KOPT-K1 (cell line): ENCODE data around the gene CELA3A.
A peak's percentile ranks its signal among the peaks of the same experiment; 100 is the strongest.
"Not testable (repeated sequence)": the region's sequence is repeated elsewhere in the genome, so short reads cannot be mapped to it uniquely, and the experiment has no call there.

ENCODE experiments used
- H3K27ac ChIP-seq: fragments of 200-600 bp; sonication (generic); 2 replicates; pipeline ENCODE4 v1.5.1; 2016; ENCODE audit warnings: antibody characterized with exemption, mild to moderate bottlenecking, low read depth, low read length; ENCODE audit not compliant: poor library complexity, severe bottlenecking
- H3K36me3 ChIP-seq: fragments of 200-600 bp; sonication (generic); 2 replicates; pipeline ENCODE4 v1.5.1; 2017; ENCODE audit warnings: antibody characterized with exemption, mild to moderate bottlenecking, low read length, moderate library complexity; ENCODE audit not compliant: insufficient read depth
- H3K9me3 ChIP-seq: fragments of 200-600 bp; sonication (generic); 2 replicates; pipeline ENCODE4 v1.5.1; 2017; ENCODE audit warnings: antibody characterized with exemption, low read length, mild to moderate bottlenecking; ENCODE audit not compliant: insufficient read depth, poor library complexity, severe bottlenecking

Gene CELA3A

GRCh38 chr1:21998624-21999294 is 2.7 kb upstream of the CELA3A start:
- not testable (repeated sequence) for H3K36me3 ChIP-seq, H3K27ac ChIP-seq, H3K9me3 ChIP-seq

GRCh38 chr1:21999645-22000044 is 1.8 kb upstream of the CELA3A start:
- H3K9me3 ChIP-seq, H3K27ac ChIP-seq, H3K36me3 ChIP-seq: not testable (repeated sequence)

GRCh38 chr1:22002461-22002860 is 1.0 kb downstream of the CELA3A start:
- H3K27ac ChIP-seq, H3K9me3 ChIP-seq, H3K36me3 ChIP-seq: not testable (repeated sequence)

- H3K36me3 ChIP-seq, H3K27ac ChIP-seq, H3K9me3 ChIP-seq: not testable (repeated sequence)
Measured at GRCh38 chr1:22002875-22003274, 1.4 kb downstream of the CELA3A start.

GRCh38 chr1:22003959-22004358 is 2.5 kb downstream of the CELA3A start:
- H3K36me3 ChIP-seq, H3K9me3 ChIP-seq, H3K27ac ChIP-seq: not testable (repeated sequence)

GRCh38 chr1:22005261-22006149 is 4.0 kb downstream of the CELA3A start:
- H3K27ac ChIP-seq, H3K36me3 ChIP-seq, H3K9me3 ChIP-seq: not testable (repeated sequence)

- not testable (repeated sequence) for H3K9me3 ChIP-seq, H3K27ac ChIP-seq, H3K36me3 ChIP-seq
Measured at GRCh38 chr1:22006736-22007135, 5.3 kb downstream of the CELA3A start.

- H3K27ac ChIP-seq, H3K36me3 ChIP-seq, H3K9me3 ChIP-seq: not testable (repeated sequence)
Measured at GRCh38 chr1:22007262-22007661, 5.8 kb downstream of the CELA3A start.

GRCh38 chr1:22009566-22009965 is 8.1 kb downstream of the CELA3A start:
- H3K27ac ChIP-seq, H3K36me3 ChIP-seq, H3K9me3 ChIP-seq: not testable (repeated sequence)

GRCh38 chr1:22012752-22013151 is 11.3 kb downstream of the CELA3A start:
- H3K27ac ChIP-seq, H3K9me3 ChIP-seq, H3K36me3 ChIP-seq: not testable (repeated sequence)

GRCh38 chr1:22014575-22015206 is 13.2 kb downstream of the CELA3A start:
- not testable (repeated sequence) for H3K9me3 ChIP-seq, H3K27ac ChIP-seq, H3K36me3 ChIP-seq

- peak overlapping the region; percentile 68 for H3K27ac ChIP-seq
- H3K36me3 ChIP-seq: no peaks in the 10 kb centered on the region
- H3K9me3 ChIP-seq: no peaks in the 10 kb centered on the region
Measured at GRCh38 chr1:22018583-22019559, 17.4 kb downstream of the CELA3A start.

GRCh38 chr1:22021061-22021460 is 19.6 kb downstream of the CELA3A start:
- Histone ChIP-seq H3K36me3 (no peaks in the 10 kb centered on the region), H3K27ac (no peak overlapping the region), H3K9me3 (no peaks in the 10 kb centered on the region)

- peak overlapping the region; percentile 99 for H3K27ac ChIP-seq
- no peaks in the 10 kb centered on the region for H3K9me3 ChIP-seq
- no peaks in the 10 kb centered on the region for H3K36me3 ChIP-seq
Measured at GRCh38 chr1:22024485-22025367, 23.3 kb downstream of the CELA3A start.
